Esophagus mucosa (tissue), 1 donor: ENCODE data around the gene IL1RL2. TPM values are rescaled to one million over a fixed set of nuclear protein-coding genes. Genes with fewer than 3 reads are reported as not detected.

Source experiments
- ATAC-seq: fragments of 200-7000 bp; cut with Tn5 transposase; one replicate; pipeline ENCODE4 v1.9.1; 2020
- total RNA-seq: library from RNA; stranded (reverse); gene quantifications from one replicate; pipeline ENCODE4 v1.2.4, GENCODE V29; 2023
- donor health status: DM: yes; HTN: yes; CAD: no.

The IL1RL2 gene
- total RNA-seq, 1 donor from 2014 or later: 8.1 TPM

GRCh38 chr2:102194609-102195268 lies 7.9 kb downstream of the IL1RL2 start:
- ATAC-seq: no peak

GRCh38 chr2:102197389-102198137 lies 10.7 kb downstream of the IL1RL2 start:
- no peak for ATAC-seq

GRCh38 chr2:102200539-102200938 lies 13.7 kb downstream of the IL1RL2 start:
- ATAC-seq: no peak

DNA sequence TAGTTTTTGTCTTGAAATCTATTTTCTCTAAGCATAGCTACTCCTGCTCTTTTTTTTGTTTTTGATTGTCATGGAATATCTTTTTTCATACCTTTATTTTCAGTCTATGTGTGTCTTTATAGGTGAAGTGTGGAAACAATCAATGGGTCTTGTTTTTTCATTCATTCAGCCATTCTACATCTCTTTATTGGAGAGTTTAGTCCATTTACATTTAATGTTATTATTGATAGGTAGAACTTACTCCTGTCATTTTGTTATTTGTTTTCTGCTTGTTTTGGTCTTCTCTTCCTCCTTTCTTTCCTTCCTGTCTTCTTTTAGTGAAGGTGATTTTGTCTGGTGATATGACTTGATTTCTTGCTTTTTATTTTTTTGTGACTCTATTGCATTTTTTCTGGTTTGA lies 17.8 kb downstream of the IL1RL2 start:
- ATAC-seq: no peak

GRCh38 chr2:102206666-102207341 lies 20.0 kb downstream of the IL1RL2 start:
- peak; percentile 79 for ATAC-seq

DNA sequence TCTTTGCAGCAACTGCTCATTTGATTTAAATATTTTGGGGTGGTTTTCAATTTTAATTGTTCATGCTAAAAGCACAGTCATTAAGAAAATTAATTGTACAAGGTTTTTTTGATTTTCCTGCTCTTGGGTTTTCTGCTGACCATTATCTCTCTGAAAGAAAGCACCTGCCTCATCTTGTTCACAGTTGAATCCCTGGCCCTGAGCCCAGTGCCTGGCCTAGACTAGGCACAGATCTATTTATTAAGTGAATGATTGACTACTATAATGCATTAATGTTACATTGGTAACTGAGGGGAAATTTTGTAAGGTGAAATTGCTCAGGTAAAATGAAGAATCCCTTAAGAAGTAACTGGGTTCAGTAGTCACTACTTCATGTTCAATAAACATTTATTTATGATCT lies 22.0 kb downstream of the IL1RL2 start:
- ATAC-seq: no peak

GRCh38 chr2:102209474-102209873 lies 22.7 kb downstream of the IL1RL2 start:
- ATAC-seq: no peak

- ATAC-seq: no peak
Observed at GRCh38 chr2:102217032-102217431, 30.2 kb downstream of the IL1RL2 start.

- ATAC-seq: peak; percentile 43
Observed at GRCh38 chr2:102224824-102225739, 38.3 kb downstream of the IL1RL2 start.

DNA sequence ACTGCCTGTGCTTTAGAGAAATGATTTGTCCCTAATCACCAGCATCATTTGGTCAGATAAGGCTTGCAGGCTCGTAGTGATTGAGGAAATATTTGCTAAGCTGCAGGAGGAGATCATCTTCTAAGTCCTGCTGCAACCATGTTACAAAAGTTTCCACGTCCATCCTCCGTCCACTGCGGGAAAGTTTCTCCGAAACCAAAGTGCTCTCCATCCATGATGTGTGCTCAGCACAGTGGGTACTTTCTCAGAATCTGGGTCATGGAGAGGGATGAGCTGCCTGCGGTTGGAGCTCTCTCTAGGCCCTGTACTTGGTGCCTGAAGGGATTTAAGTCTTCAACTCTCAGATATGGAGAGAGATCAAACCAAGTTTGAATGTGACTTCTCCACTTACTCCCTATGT lies 39.3 kb downstream of the IL1RL2 start:
- no peak for ATAC-seq

- no peak for ATAC-seq
Observed at GRCh38 chr2:102226612-102227391, 40.0 kb downstream of the IL1RL2 start.

- ATAC-seq: peak; percentile 41
Observed at GRCh38 chr2:102229141-102229769, 42.4 kb downstream of the IL1RL2 start.

DNA sequence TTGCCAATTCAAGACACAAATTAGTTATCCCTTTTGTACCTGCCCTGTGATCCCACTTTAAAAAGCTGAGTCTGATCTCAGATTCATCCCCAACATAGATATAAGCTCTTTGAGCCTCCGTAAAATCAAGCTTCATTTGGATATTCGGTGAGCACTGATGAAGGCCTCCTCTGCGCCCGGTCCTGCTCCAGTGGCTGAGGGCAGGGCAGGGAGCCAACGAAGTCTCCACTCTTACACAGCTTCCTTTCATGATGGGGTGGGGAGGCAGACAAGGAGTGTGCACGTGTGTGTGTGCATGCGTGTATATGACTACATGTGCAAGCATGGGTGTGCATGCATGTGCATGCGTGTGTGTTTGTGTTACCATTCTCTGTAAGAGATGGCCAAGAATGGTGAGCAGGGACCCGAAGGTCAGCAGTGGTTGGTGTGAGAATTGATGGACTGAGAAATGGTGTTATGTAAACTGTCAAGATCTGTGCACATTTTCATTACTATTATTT lies 43.6 kb downstream of the IL1RL2 start:
- no peak for ATAC-seq

DNA sequence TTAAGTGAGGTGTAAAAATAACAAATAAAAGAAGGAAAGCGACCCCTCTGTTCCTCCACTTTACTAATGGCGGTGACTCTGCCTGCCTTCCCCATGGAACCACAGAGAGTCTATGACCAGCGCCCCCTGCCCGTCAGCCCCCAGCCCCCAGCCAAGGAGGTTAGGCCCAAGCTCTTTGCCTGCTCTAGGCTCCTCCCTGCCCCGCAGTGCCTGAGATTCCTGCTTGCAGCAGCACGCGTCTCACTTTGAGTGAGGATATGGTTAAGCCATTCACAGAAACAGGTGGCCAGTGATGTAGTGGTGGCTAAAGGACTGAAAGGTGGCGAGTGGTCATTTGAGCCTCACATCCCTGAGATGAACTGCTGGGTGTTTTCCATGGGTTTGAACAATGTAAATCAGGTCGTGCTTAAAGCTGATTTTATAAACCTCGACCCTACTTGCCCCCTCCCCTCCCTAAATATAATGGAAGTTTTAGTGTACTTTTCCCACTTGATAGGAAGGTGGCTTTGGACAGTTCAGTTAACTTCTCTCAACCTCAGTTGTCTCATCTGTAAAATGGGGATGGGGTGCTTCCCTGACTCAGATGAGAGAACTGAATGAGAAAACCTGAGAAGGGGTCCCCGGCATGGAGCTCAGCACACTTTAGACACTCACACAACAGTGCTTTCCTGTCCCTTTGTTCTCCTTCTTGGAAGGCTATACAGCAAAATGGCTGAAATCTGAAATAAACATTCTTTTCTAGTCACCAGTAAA lies 46.5 kb downstream of the IL1RL2 start:
- ATAC-seq: no peak

- ATAC-seq: no peak
Observed at GRCh38 chr2:102235042-102235473, 48.2 kb downstream of the IL1RL2 start.

DNA sequence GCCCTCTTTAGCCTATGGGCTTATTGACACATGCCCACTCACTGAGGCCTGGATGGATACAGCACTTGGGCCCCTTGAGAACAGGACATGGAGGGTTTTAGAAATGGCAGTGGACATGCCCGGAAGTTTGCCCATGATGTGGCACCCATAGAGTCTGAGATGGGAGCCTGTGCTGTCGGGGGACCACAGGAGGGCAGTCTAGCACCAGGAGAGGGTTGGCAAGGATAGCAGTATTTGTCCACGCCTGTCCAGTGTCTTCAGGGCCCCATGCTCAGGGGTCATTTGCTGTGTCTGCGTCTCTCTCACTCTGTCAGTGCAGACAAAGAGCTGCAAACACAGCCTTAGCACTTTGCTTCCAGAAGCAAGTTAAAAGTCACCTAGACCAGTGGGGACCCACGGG lies 48.7 kb downstream of the IL1RL2 start:
- ATAC-seq: peak; percentile 39

GRCh38 chr2:102236132-102236531 lies 49.3 kb downstream of the IL1RL2 start:
- no peak for ATAC-seq

DNA sequence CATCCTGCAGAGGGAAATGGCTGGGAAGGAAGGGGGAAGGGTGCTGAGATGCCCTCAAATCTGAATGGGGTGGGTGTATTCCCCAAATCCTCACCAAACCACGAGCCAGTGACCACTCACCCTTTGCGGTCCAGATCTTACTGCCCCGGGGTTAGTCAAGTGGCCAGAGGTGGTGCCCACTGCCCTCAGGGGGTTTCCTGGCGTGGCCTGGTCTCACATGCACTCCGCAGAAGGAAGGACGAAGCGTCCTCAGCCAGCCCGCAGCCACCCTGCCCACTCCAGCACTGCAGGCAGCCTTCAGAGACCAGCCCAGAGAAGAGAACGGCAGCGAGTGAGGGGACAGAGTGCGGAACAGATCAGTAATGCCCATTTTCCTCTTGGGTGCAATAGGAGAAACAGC lies 50.4 kb downstream of the IL1RL2 start:
- no peak for ATAC-seq

- no peak for ATAC-seq
Observed at GRCh38 chr2:102238039-102238756, 51.4 kb downstream of the IL1RL2 start.

- no peak for ATAC-seq
Observed at GRCh38 chr2:102238778-102239177, 52.0 kb downstream of the IL1RL2 start.
